Epithelial cell of esophagus (primary cell): ENCODE measurements around the gene DNLZ.

Experiments used
- DNase-seq: peaks from one replicate; pipeline ENCODE4 v3.0.0; 2010; ENCODE audit warnings: low read depth
- H3K4me3 ChIP-seq: 2 replicates; pipeline ENCODE4 v1.5.1; 2011; ENCODE audit warnings: mild to moderate bottlenecking, low read length, control low read depth
- CTCF ChIP-seq: IDR thresholded peaks from 2 replicates; pipeline ENCODE4 v1.5.1; 2011; ENCODE audit warnings: low read depth, mild to moderate bottlenecking, low read length, control low read depth, inconsistent platforms; ENCODE audit not compliant: insufficient read depth; ENCODE audit errors: missing control alignments

Gene DNLZ

GRCh38 chr9:136379891-136380290, 16.3 kb upstream of the DNLZ start:
- TF ChIP-seq CTCF = no peak
- DNase-seq = no peak
- no peak overlapping the region for H3K4me3 ChIP-seq

GRCh38 chr9:136379401-136379800, 15.9 kb upstream of the DNLZ start:
- no peak for TF ChIP-seq CTCF
- DNase-seq = no peak
- H3K4me3 ChIP-seq = no peak overlapping the region

- no peak for DNase-seq
- H3K4me3 ChIP-seq = no peak overlapping the region
- no peak for TF ChIP-seq CTCF
These were observed 15.4 kb upstream of the DNLZ start for GRCh38 chr9:136379003-136379287.

- no peak overlapping the region for H3K4me3 ChIP-seq
- no peak for DNase-seq
- no peak for TF ChIP-seq CTCF
These were observed 14.8 kb upstream of the DNLZ start for GRCh38 chr9:136378170-136379002.

GRCh38 chr9:136377341-136378169, 14.0 kb upstream of the DNLZ start:
- H3K4me3 ChIP-seq = no peak overlapping the region
- DNase-seq = no peak
- no peak for TF ChIP-seq CTCF

- TF ChIP-seq CTCF = no peak
- H3K4me3 ChIP-seq = no peak overlapping the region
- no peak for DNase-seq
These were observed 12.9 kb upstream of the DNLZ start for GRCh38 chr9:136376457-136376856.
